CD14-positive monocyte (primary cell): Measurements from ENCODE around the gene PDE7B. TPM values are rescaled to one million over a fixed set of nuclear protein-coding genes. Genes with fewer than 3 reads are reported as not detected.

Source experiments
- DNase-seq, 3 donors: peaks; one replicate each; pipeline ENCODE4 v3.0.0-alpha.2; 2011 to 2022
- H2AFZ ChIP-seq: 2 replicates; pipeline ENCODE4 v1.6.0; 2012; ENCODE audit warnings: mild to moderate bottlenecking, low read depth, low read length, inconsistent platforms; ENCODE audit not compliant: insufficient read depth, poor library complexity, severe bottlenecking
- H3K27ac ChIP-seq, 2 donors: 1 replicate in 1 of 2; 2 replicates in 1 of 2; pipeline ENCODE4 v1.5.1; 2012 to 2013; ENCODE audit warnings: low read length in 2 of 2, control low read depth in 1 of 2, inconsistent platforms in 1 of 2, low read depth in 1 of 2, mild to moderate bottlenecking in 1 of 2
- H3K27me3 ChIP-seq, 2 donors: one replicate each; pipeline versions ENCODE4 v1.6.0 to v1.6.1; 2011 to 2013; ENCODE audit warnings: low read length in 2 of 2; ENCODE audit not compliant: control insufficient read depth in 2 of 2, insufficient read depth in 2 of 2
- H3K36me3 ChIP-seq, 2 donors: replicated peaks in 1 of 2; 1 replicate in 1 of 2; 2 replicates in 1 of 2; pipeline versions ENCODE4 v1.5.1 to v1.6.1; 2012 to 2013; ENCODE audit warnings: low read length in 2 of 2, control low read depth in 1 of 2, inconsistent platforms in 1 of 2, mild to moderate bottlenecking in 1 of 2; ENCODE audit not compliant: insufficient read depth in 2 of 2, control insufficient read depth in 1 of 2
- H3K4me1 ChIP-seq, 2 donors: 1 replicate in 1 of 2; 2 replicates in 1 of 2; pipeline versions ENCODE4 v1.5.1 to v1.6.1; 2012 to 2013; ENCODE audit warnings: low read length in 2 of 2, control low read depth in 1 of 2, inconsistent platforms in 1 of 2, mild to moderate bottlenecking in 1 of 2, moderate library complexity in 1 of 2; ENCODE audit not compliant: insufficient read depth in 2 of 2, control insufficient read depth in 1 of 2
- H3K4me2 ChIP-seq: replicated peaks from 2 replicates; pipeline ENCODE3; 2012; ENCODE audit warnings: low read length, moderate library complexity, mild to moderate bottlenecking; ENCODE audit not compliant: poor library complexity, severe bottlenecking; ENCODE audit errors: extremely low read depth
- H3K4me3 ChIP-seq, 3 experiments: fragments of 200-600 bp in 1 of 3; sonication (generic) in 1 of 3; replicated peaks in 1 of 3; 1 replicate in 2 of 3; 2 replicates in 1 of 3; pipeline ENCODE4 v1.5.1; 2011 to 2013; ENCODE audit warnings: low read length in 3 of 3, mild to moderate bottlenecking in 3 of 3, control low read depth in 2 of 3, low read depth in 2 of 3, inconsistent platforms in 1 of 3, moderate library complexity in 1 of 3
- H3K79me2 ChIP-seq: 2 replicates; pipeline ENCODE4 v1.6.0; 2012; ENCODE audit warnings: mild to moderate bottlenecking, control low read depth, inconsistent platforms, low read length, moderate library complexity; ENCODE audit not compliant: insufficient read depth
- H3K9ac ChIP-seq: 2 replicates; pipeline ENCODE4 v1.6.0; 2017; ENCODE audit warnings: low read length, mild to moderate bottlenecking; ENCODE audit not compliant: insufficient read depth, poor library complexity, severe bottlenecking
- H3K9me3 ChIP-seq, 2 donors: replicated peaks in 1 of 2; 1 replicate in 1 of 2; 2 replicates in 1 of 2; pipeline versions ENCODE4 v1.5.1 to v1.6.1; 2012 to 2013; ENCODE audit warnings: low read length in 2 of 2, control low read depth in 1 of 2; ENCODE audit not compliant: control insufficient read depth in 1 of 2, insufficient read depth in 1 of 2
- H4K20me1 ChIP-seq: 2 replicates; pipeline ENCODE4 v1.6.0; 2012; ENCODE audit warnings: mild to moderate bottlenecking, low read length, control low read depth, moderate library complexity; ENCODE audit not compliant: insufficient read depth
- H3K27ac Mint-ChIP-seq, 7 donors: one replicate each; pipeline ENCODE4 v1.8.0; 2020; ENCODE audit warnings: mild to moderate bottlenecking in 7 of 7, mixed read lengths in 7 of 7, moderate library complexity in 6 of 7, inconsistent platforms in 2 of 7
- H3K27me3 Mint-ChIP-seq, 3 donors: one replicate each; pipeline ENCODE4 v1.8.0; 2021 to 2022; ENCODE audit warnings: low read depth in 3 of 3, mild to moderate bottlenecking in 3 of 3, mixed read lengths in 3 of 3, moderate library complexity in 3 of 3, inconsistent platforms in 1 of 3
- H3K36me3 Mint-ChIP-seq, 2 donors: one replicate each; pipeline ENCODE4 v1.8.0; 2020; ENCODE audit warnings: mixed read lengths in 2 of 2, inconsistent platforms in 1 of 2, mild to moderate bottlenecking in 1 of 2
- H3K4me1 Mint-ChIP-seq: one replicate; pipeline ENCODE4 v1.8.0; 2020; ENCODE audit warnings: mild to moderate bottlenecking, mixed read lengths
- H3K4me3 Mint-ChIP-seq, 2 donors: one replicate each; pipeline ENCODE4 v1.8.0; 2020; ENCODE audit warnings: mild to moderate bottlenecking in 2 of 2, mixed read lengths in 2 of 2, moderate library complexity in 1 of 2
- H3K9me3 Mint-ChIP-seq, 7 donors: one replicate each; pipeline ENCODE4 v1.8.0; 2020 to 2022; ENCODE audit warnings: mixed read lengths in 7 of 7, mild to moderate bottlenecking in 6 of 7, moderate library complexity in 6 of 7, inconsistent platforms in 2 of 7
- WGBS: methylation state at CpG from one replicate; pipeline ENCODE4 v1.1.5; 2013; ENCODE audit warnings: missing lambda C conversion rate; ENCODE audit not compliant: insufficient coverage; 5-methylcytosine and 5-hydroxymethylcytosine counted together
- intact Hi-C, 2 donors: fragments of 100-400 bp; cut with micrococcal nuclease; formaldehyde crosslinking; loops; one replicate each; pipeline versions ENCODE4 v1.15.0 to v1.15.1; 2023
- polyA plus RNA-seq, 3 donors: library from polyadenylated mRNA; depleted of rRNA in 1 of 3; unstranded in 2 of 3; stranded (reverse) in 1 of 3; fragments of 300-500 nt in 2 of 3; fragments of >200 nt in 1 of 3; fragmentation: Illumina TruSeq in 2 of 3; gene quantifications; 1 replicate in 2 of 3; 2 replicates in 1 of 3; pipeline ENCODE4 v1.2.3, GENCODE V29; 2012 to 2021
- TF ChIP-seq, protein P1 (sequence below): fragments of 200-600 bp; IDR thresholded peaks from one replicate; pipeline ENCODE4 v1.8.0; 2022; ENCODE audit warnings: antibody characterized with exemption, mild to moderate bottlenecking

PDE7B gene
- polyA plus RNA-seq, 3 donors, result 0.37 to 1.1 (median 0.89) TPM

DNA sequence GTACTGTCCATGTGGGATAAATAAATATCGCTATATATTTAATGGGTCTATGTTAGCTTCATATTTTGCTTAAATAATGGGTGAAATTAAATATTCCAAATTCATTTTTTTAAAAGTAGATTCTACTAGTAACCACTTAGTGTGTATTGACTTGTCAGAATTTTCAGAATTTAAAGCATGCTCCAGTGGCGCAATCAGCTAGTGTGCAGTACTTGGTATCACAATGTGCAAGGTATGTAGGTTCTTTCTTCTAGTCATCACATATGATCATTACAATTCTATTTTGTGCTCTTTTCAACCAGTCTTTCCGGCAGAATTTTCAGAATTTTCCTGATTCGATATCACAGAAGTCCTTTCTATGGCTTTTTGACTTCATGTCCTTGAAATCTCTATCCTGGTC is 32.6 kb downstream of the PDE7B start:
- DNase-seq, result no peak
- TF ChIP-seq, protein P1, sequence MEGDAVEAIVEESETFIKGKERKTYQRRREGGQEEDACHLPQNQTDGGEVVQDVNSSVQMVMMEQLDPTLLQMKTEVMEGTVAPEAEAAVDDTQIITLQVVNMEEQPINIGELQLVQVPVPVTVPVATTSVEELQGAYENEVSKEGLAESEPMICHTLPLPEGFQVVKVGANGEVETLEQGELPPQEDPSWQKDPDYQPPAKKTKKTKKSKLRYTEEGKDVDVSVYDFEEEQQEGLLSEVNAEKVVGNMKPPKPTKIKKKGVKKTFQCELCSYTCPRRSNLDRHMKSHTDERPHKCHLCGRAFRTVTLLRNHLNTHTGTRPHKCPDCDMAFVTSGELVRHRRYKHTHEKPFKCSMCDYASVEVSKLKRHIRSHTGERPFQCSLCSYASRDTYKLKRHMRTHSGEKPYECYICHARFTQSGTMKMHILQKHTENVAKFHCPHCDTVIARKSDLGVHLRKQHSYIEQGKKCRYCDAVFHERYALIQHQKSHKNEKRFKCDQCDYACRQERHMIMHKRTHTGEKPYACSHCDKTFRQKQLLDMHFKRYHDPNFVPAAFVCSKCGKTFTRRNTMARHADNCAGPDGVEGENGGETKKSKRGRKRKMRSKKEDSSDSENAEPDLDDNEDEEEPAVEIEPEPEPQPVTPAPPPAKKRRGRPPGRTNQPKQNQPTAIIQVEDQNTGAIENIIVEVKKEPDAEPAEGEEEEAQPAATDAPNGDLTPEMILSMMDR, result no peak
- Mint-ChIP-seq H3K27me3 (peaks cover 0 to under 1% (median 0%) of the 10 kb centered on the region in 3 donors), H3K9me3 (peaks cover 0 to 2% (median 0%) of the 10 kb centered on the region in 7 donors), H3K36me3 (no peaks in the 10 kb centered on the region), H3K4me3 (no peak overlapping the region), H3K4me1 (peaks cover 13% of the 10 kb centered on the region), H3K27ac (no peak overlapping the region)
- Histone ChIP-seq H3K9me3 (no peaks in the 10 kb centered on the region), H3K36me3 (no peaks in the 10 kb centered on the region), H3K4me2 (no peak overlapping the region), H2AFZ (no peak overlapping the region), H3K9ac (no peak overlapping the region), H3K4me3 (no peak overlapping the region), H3K27ac (no peak overlapping the region), H4K20me1 (no peaks in the 10 kb centered on the region), H3K79me2 (no peaks in the 10 kb centered on the region), H3K4me1 (peaks cover 6 to 14% of the 10 kb centered on the region in 2 donors), H3K27me3 (no peaks in the 10 kb centered on the region)
- intact Hi-C loops, result no loop called here
- WGBS, result 88% methylated on average over 2 of the region's 4 CpGs

DNA sequence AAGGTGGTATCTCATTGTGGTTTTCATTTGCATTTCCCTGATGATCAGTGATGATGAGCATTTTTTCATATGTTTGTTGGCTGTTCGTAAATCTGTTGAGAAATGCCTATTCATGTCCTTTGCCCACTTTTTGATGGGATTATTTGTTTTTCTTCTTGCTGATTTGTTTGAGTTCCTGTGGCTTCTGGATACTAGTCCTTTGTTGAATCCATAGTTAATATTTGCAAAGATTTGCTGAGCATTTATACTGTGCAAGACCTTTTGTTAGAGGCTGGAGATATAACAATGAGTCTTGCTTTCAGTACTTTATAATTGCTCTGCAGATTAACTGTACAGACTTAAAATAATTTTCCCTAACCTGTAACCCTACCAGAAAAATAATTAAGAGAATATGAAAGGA is 35.6 kb downstream of the PDE7B start:
- H3K36me3 ChIP-seq, result no peaks in the 10 kb centered on the region
- H2AFZ ChIP-seq, result no peak overlapping the region
- no peak overlapping the region for H3K4me3 Mint-ChIP-seq
- H3K27ac ChIP-seq, result no peak overlapping the region
- H4K20me1 ChIP-seq, result no peaks in the 10 kb centered on the region
- H3K9ac ChIP-seq, result no peak overlapping the region
- no peak for DNase-seq
- H3K4me1 ChIP-seq, result no peaks in the 10 kb centered on the region
- H3K36me3 Mint-ChIP-seq, result no peaks in the 10 kb centered on the region
- H3K9me3 Mint-ChIP-seq, result peaks cover 0 to 3% (median 0%) of the 10 kb centered on the region in 7 donors
- H3K79me2 ChIP-seq, result no peaks in the 10 kb centered on the region
- no peak overlapping the region for H3K27ac Mint-ChIP-seq
- TF ChIP-seq, protein P1, result no peak
- H3K4me2 ChIP-seq, result no peak overlapping the region
- peaks cover 0 to 2% (median 0%) of the 10 kb centered on the region in 3 donors for H3K27me3 Mint-ChIP-seq
- intact Hi-C loops, result no loop called here
- no peaks in the 10 kb centered on the region for H3K27me3 ChIP-seq
- no peaks in the 10 kb centered on the region for H3K9me3 ChIP-seq
- H3K4me3 ChIP-seq, result no peak overlapping the region
- no CpG with 5 or more reads among the region's 1 CpG for WGBS
- H3K4me1 Mint-ChIP-seq, result no peaks in the 10 kb centered on the region
